Smooth muscle cell (in vitro differentiated cells): ENCODE data around the gene SACS. TPM values are rescaled to one million over a fixed set of nuclear protein-coding genes. Genes with fewer than 3 reads are reported as not detected.
"Not testable (repeated sequence)": the region's sequence is repeated elsewhere in the genome, so short reads cannot be mapped to it uniquely, and the experiment has no call there.

Source experiments
- DNase-seq: peaks from one replicate; lab custom pipeline; 2025; ENCODE audit not compliant: unreplicated experiment; lab: John Stamatoyannopoulos, UW
- H2AFZ ChIP-seq: fragments of 200-600 bp; sonication (generic); 2 replicates; pipeline ENCODE4 v1.6.0; 2016; ENCODE audit warnings: antibody characterized with exemption, low read depth, mild to moderate bottlenecking
- H3F3A ChIP-seq: fragments of 200-600 bp; sonication (generic); 2 replicates; pipeline ENCODE4 v1.6.0; 2017; ENCODE audit warnings: antibody characterized with exemption, low read depth
- H3K27ac ChIP-seq: fragments of 200-600 bp; sonication (generic); 2 replicates; pipeline ENCODE4 v1.5.1; 2016; ENCODE audit warnings: low read depth, mild to moderate bottlenecking
- H3K27me3 ChIP-seq: fragments of 200-600 bp; sonication (generic); 2 replicates; pipeline ENCODE4 v1.6.1; 2016; ENCODE audit warnings: low read depth, mild to moderate bottlenecking
- H3K36me3 ChIP-seq: fragments of 200-600 bp; sonication (generic); 2 replicates; pipeline ENCODE4 v1.5.1; 2016; ENCODE audit warnings: low read depth
- H3K4me1 ChIP-seq: fragments of 200-600 bp; sonication (generic); 2 replicates; pipeline ENCODE4 v1.5.1; 2016; ENCODE audit warnings: low read depth
- H3K4me2 ChIP-seq: fragments of 200-600 bp; sonication (generic); 2 replicates; pipeline ENCODE4 v1.6.0; 2016; ENCODE audit warnings: mild to moderate bottlenecking
- H3K4me3 ChIP-seq: fragments of 200-600 bp; sonication (generic); 2 replicates; pipeline ENCODE4 v1.5.1; 2016; ENCODE audit warnings: mild to moderate bottlenecking
- H3K79me2 ChIP-seq: fragments of 200-600 bp; sonication (generic); 2 replicates; pipeline ENCODE4 v1.6.0; 2016; ENCODE audit warnings: low read depth, mild to moderate bottlenecking
- H3K9ac ChIP-seq: fragments of 200-600 bp; sonication (generic); 2 replicates; pipeline ENCODE4 v1.6.0; 2016; ENCODE audit warnings: low read depth
- H3K9me3 ChIP-seq: fragments of 200-600 bp; sonication (generic); replicated peaks from 2 replicates; pipeline ENCODE4 v1.5.1; 2016; ENCODE audit warnings: low read depth
- H4K20me1 ChIP-seq: fragments of 200-600 bp; sonication (generic); 2 replicates; pipeline ENCODE4 v1.6.0; 2016; ENCODE audit warnings: low read depth
- WGBS: methylation state at CpG from one replicate; pipeline ENCODE4 v1.1.7; 2016; ENCODE audit warnings: low lambda C conversion rate; 5-methylcytosine and 5-hydroxymethylcytosine counted together
- polyA plus RNA-seq: library from polyadenylated mRNA; unstranded; fragments of >200 nt; fragmentation: Nextera tagmentation; extraction: Ambion mirVana; gene quantifications from 2 replicates; pipeline ENCODE4 v1.2.1, GENCODE V29; 2016
- total RNA-seq: library from RNA; depleted of rRNA; stranded (reverse); fragments of >200 nt; gene quantifications from 2 replicates; pipeline ENCODE4 v1.2.3, GENCODE V29; 2014
- TF ChIP-seq, protein P1 (sequence below): fragments of 200-600 bp; sonication (generic); IDR thresholded peaks from 2 replicates; pipeline ENCODE4 v1.5.1; 2017; ENCODE audit warnings: borderline replicate concordance, mild to moderate bottlenecking, antibody characterized with exemption; ENCODE audit not compliant: insufficient read depth, poor library complexity, severe bottlenecking

The SACS gene
- total and polyA plus RNA-seq, 2 experiments from 2014 or later = 4.4 to 40.9 TPM

DNA sequence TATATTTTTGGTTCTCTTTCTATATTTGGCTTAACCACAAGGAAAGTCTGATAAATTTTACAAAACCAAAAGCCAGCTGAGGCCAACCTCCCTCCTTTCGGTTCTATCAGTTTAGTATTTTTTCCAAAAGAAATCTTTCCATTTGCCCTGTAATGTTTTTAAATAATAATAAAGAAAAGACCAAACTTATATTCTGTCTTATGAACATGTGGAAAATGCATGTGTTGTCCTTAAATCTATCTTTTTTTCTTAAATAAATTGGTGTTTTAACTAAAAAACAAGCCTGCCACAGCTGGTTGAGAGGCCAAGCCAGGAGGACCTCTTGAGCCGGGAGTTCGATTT is 113.6 kb downstream of the SACS start:
- H3K36me3 ChIP-seq = no peaks in the 10 kb centered on the region
- peaks cover 16% of the 10 kb centered on the region for H3K4me1 ChIP-seq
- no peak for DNase-seq
- H3K9me3 ChIP-seq = no peaks in the 10 kb centered on the region
- H3K9ac ChIP-seq = peak overlapping the region; percentile 95
- 76% methylated on average over 3 of the region's 3 CpGs for WGBS
- peak overlapping the region; percentile 100 for H3K27ac ChIP-seq
- H3F3A ChIP-seq = peaks cover 18% of the 10 kb centered on the region
- H3K4me3 ChIP-seq = no peak overlapping the region
- H3K4me2 ChIP-seq = peak overlapping the region; percentile 5
- H3K79me2 ChIP-seq = no peaks in the 10 kb centered on the region
- TF ChIP-seq, protein P1, sequence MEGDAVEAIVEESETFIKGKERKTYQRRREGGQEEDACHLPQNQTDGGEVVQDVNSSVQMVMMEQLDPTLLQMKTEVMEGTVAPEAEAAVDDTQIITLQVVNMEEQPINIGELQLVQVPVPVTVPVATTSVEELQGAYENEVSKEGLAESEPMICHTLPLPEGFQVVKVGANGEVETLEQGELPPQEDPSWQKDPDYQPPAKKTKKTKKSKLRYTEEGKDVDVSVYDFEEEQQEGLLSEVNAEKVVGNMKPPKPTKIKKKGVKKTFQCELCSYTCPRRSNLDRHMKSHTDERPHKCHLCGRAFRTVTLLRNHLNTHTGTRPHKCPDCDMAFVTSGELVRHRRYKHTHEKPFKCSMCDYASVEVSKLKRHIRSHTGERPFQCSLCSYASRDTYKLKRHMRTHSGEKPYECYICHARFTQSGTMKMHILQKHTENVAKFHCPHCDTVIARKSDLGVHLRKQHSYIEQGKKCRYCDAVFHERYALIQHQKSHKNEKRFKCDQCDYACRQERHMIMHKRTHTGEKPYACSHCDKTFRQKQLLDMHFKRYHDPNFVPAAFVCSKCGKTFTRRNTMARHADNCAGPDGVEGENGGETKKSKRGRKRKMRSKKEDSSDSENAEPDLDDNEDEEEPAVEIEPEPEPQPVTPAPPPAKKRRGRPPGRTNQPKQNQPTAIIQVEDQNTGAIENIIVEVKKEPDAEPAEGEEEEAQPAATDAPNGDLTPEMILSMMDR = no peak
- no peaks in the 10 kb centered on the region for H3K27me3 ChIP-seq
- H2AFZ ChIP-seq = peak overlapping the region; percentile 34
- no peaks in the 10 kb centered on the region for H4K20me1 ChIP-seq

GRCh38 chr13:23314837-23315236 is 118.7 kb downstream of the SACS start:
- 81% methylated on average over 6 of the region's 6 CpGs for WGBS
- not testable (repeated sequence) for H2AFZ ChIP-seq, H3K79me2 ChIP-seq, H3K27me3 ChIP-seq, H3K9me3 ChIP-seq, H3K36me3 ChIP-seq, H3K4me2 ChIP-seq, H3F3A ChIP-seq, H4K20me1 ChIP-seq, H3K27ac ChIP-seq, H3K4me1 ChIP-seq, H3K9ac ChIP-seq, DNase-seq, H3K4me3 ChIP-seq

DNA sequence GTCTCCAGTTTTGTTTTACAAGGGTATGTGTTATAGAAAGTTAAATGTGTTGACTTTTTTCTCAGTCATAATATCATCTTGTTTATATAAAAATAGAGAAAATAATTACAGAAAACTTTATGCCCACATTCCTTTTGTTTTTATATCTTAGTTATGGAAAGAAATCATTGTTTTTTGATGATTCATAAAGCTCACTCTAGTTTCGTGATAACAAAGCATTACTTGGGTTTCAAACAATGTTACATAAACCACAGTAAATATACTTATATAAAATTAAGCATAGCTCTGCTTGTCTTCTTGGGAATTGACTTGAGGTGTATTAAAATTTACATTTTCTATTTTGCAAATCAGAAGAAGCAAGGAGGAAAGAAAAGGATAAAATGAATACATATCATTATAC is 140.9 kb downstream of the SACS start:
- Histone ChIP-seq H3K9me3 (no peaks in the 10 kb centered on the region), H3K27ac (no peak overlapping the region), H3K4me1 (no peaks in the 10 kb centered on the region), H3F3A (no peaks in the 10 kb centered on the region), H2AFZ (no peak overlapping the region), H4K20me1 (no peaks in the 10 kb centered on the region), H3K79me2 (no peaks in the 10 kb centered on the region), H3K4me2 (no peak overlapping the region), H3K4me3 (no peak overlapping the region), H3K36me3 (no peaks in the 10 kb centered on the region), H3K27me3 (no peaks in the 10 kb centered on the region), H3K9ac (no peak overlapping the region)
- no peak for DNase-seq
- WGBS = 69% methylated on average over 1 of the region's 1 CpG
- TF ChIP-seq, protein P1 = no peak

DNA sequence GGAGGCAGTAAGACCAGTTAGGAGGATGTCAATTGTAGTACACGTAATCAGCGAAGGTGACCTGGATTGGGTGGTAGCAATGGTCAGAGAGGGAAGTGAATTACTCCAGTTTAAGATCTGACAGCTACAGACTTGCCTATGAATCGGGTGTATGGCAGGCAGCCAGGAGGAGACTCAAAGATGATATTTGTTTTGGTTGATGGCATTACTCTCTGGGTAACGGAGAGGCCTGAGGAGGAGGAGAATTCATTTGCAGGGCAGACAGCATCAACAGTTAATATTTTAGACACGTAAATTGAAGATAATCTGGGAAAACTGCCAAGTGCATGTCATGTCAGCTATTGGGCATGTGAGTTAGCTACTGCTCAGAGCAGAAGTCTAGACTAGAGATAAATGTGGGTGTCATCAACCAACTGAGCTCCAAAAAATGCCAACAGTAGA is 143.6 kb downstream of the SACS start:
- Histone ChIP-seq H3F3A (no peaks in the 10 kb centered on the region), H3K4me3 (no peak overlapping the region), H3K9me3 (no peaks in the 10 kb centered on the region), H3K4me2 (no peak overlapping the region), H2AFZ (no peak overlapping the region), H3K79me2 (no peaks in the 10 kb centered on the region), H3K27ac (peak overlapping the region; percentile 36), H4K20me1 (no peaks in the 10 kb centered on the region), H3K27me3 (no peaks in the 10 kb centered on the region), H3K4me1 (no peaks in the 10 kb centered on the region), H3K9ac (no peak overlapping the region), H3K36me3 (no peaks in the 10 kb centered on the region)
- no peak for DNase-seq
- 67% methylated on average over 5 of the region's 5 CpGs for WGBS
- TF ChIP-seq, protein P1 = no peak
